HG03439 (cell line): ENCODE measurements around the gene NAXD.

ENCODE experiments used
- ATAC-seq: cut with Tn5 transposase; IDR thresholded peaks from one replicate; pipeline ENCODE4 v1.9.1; 2021; ENCODE audit warnings: mild to moderate bottlenecking, moderate library complexity; ENCODE audit not compliant: unreplicated experiment

NAXD gene

DNA sequence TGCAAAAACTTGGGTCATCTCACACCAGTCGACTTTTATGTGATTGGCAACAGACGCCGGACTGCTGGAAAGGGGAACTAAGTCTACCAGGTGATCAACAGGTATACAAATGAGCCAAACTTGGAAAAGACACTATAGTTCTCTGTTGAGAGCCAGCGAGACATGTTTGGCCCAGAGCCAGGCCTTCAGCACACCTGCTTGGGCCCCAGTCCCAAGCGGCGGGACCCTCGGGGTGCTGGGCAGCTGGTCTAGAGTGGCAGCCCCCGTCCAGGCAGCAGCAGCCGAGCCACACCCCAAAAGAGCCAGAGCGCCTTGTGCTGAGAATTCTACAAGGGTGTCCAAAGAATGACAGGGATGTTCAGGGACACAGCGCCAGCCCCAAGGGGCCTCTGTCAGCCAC, 28.0 kb downstream of the NAXD start:
- ATAC-seq: no peak

DNA sequence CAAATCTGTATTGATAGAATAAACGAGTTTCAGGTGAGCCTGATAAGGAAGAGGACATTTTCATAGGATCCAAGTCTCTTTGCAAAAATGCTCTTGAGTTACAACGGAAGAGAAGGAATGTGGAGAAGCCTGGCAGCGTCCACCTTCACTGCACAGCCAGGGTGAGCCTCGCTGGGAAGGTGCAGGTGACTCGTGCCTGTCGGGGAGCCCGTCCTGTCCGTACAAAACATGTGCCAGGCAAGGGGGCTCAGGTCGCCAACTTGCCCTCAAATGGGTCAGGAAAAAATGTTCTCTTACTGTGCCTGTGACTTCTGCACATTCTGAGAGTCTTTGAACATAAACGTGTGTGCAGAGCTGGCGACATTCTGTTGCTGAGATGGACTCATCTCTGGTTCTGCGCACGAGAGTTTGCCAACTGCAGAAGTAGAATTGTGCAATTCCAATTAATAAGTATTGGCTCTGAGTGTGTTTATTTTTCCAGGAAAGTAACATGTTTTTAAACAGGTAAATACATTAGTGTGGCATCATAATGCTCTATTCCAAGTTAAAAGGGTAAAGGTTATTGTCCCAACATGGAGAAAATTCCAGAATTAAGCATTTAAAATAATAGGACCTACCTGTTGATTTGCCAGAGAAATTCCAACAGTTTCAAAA, 28.6 kb downstream of the NAXD start:
- ATAC-seq: no peak

DNA sequence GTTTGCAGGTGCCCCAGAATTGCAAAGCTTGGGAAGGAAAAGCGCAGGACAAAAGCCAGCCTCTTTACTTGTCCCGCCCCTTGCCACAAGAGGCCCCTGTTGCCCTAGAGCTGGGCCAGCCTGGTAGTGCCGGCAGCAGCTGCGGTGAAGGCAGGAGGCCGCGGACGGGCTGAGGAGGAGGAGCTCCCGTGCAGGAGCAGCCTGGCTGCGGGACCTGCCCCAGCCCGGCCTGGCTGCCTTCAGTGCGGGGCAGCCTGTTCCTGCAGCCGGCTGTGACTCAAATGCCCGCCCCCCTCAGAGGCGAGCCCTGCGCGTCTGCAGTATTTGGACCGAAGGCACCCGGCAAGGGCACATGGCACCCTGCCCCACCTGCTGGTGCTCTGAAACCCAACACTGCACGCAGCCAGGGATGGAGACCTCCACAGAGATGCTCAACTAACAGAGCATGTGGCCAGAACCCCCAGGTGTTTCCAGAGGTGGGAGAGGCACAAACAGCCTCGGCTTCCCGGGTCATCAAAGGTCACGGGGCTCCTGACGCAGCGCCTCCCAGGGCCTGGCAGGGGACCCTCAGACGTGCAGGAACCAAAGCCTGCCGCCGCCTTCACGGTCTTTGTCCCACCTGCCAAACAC, 29.7 kb downstream of the NAXD start:
- ATAC-seq: peak; percentile 46

DNA sequence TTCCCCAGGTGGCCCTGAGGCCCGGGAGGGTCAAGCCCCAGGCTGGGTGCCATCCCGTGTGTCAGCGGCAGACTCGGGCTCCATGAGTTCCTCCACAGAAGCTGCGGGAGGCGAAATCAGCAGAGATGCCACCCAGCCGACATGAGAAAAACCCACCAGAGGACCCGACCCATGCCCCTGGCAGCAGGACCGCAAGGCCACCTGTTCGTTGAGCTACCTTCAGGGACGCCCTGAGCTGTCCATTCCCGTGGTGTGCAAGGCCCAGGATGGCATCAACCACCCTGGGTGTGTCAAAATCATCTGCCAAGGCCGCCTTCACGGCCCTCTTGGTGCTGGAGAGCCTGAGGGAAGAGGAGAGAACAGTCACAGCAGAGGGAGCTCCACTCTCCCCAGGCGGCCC, 30.4 kb downstream of the NAXD start:
- no peak for ATAC-seq

DNA sequence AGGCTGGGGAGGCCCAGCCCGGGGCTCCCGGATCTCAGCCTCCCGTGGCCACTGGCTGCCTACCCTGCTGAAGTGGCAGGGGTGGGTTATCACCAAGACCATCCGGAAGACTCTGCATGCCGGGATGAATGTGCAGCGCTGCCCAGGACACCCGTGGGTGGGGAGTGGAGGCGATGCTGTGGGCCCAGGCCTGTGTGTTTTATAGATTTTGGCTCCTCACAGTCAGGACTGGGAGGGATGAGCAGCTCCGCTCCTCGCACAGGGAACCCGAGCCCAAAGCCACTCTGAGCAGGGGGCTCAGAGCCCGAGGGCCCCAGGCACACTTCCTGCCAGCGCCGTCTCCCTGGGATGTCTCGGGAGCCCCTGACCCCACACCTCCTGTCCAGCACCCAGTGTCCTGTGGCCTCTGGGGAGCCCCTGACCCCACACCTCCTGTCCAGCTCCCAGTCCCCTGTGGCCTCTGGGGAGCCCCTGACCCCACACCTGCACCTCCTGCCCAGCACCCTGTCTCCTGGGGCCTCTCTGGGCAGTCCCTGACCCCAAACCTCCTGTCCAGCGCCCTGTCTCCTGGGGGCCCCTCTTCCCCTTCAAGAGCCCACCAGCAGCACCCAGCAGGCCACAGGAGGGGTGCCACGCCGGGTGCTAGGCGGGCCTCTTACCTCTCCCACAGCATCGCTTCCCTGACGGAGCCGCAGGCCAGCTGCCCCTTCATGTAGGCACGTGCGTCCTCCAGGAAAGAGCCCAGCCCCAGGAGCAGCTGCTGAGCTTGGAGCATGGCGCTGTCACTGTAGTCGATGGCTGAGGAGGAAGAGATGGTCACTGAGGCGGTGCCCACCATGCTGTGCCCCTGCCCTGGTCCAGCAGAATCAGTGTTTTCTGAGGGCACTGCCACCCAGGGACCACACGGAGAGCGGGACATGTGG, 31.4 kb downstream of the NAXD start:
- no peak for ATAC-seq

DNA sequence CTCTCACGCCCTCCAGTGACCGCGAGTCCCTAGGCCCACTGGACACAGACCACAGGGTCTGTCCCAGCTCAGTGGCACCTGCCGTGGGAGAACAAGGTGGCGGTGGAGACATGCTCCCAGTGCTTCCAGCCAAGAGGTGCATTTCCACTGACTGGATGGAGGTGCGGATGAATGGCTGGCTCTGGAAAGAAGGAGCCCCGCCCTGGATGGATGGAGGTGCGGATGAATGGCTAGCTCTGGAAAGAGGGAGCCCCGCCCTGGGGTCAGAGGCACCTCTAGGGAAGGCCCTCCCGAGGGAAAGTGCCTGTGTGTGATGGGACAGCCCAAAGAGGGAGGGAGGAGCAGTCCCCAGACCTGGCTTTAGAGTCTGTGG, 32.0 kb downstream of the NAXD start:
- ATAC-seq: no peak

DNA sequence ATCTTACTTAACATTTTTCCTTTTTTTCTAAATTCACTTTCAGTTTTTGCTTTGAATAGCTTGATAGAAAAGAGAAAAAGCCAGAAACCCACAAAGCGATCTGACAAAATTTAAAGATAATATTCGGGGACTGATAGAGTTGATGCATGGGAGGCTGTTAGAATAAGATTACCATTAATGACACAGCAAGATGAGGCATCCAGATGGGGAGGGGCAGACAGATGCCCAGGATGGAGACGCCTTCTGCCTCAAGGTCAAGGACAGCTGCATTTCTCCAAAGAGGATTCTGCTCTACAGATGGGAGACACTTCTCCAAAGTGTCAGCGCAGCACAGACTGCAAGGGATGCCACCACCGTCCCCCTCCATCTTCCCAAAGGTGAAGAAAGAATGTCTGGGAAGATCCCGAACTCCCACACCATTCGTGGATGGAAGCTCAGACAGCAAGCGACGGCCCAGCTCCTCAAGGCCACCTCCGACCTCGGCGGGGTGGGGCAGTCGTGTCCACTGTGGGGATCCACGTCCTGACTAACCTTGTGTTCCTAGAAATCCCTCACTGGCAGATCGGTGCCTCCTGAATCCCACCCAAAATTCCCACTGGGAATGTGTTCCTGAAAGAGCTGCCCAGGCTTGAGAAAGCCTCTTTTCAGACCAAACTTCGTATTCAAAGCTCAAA, 32.9 kb downstream of the NAXD start:
- ATAC-seq: no peak

DNA sequence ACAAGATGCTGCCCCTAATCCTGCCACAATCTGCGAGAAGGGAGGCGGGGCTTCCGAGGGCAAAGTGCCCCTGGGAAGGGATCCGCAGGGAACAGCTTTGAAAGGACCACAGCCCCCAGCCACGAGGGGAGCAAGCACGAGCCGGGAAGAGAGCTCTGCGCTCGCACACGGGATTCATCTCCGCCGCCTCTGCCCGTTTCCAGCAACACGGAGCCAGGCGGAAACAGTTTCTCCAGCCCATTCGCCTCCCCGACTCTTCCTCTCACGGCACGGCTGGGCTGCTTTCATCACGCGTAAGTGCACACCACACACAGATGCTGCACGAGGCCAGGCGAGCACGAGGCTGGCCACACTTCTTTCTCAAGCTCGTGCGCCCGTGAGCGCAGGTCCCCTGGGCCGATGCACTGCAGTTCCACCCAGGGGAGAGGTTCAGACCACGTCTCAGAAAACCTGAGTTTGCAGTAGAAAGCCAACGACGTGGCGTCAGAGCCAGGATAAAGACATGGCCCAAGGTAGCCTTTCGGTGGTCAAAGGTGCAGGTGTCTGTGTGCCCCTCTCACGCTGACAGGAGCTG, 33.6 kb downstream of the NAXD start:
- ATAC-seq: no peak

DNA sequence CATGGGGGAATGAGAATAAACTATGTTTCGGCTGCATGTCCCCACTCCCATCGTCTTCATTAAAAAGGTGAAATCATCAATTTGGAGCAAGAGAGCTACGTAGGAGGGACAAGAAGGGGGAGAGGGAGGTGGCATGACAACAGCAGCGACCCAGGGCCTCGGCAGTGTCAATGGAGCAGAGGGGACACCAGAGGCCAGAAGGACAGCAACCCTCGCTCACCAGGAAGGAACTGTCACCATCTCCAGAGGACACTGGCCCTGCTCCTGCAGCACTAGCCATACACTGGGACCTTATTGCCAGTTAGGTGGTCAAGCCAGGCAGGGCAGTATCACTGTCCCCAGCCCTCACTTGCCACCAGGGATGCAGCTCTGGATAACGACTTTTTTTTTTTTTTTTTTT, 34.2 kb downstream of the NAXD start:
- ATAC-seq: no peak

DNA sequence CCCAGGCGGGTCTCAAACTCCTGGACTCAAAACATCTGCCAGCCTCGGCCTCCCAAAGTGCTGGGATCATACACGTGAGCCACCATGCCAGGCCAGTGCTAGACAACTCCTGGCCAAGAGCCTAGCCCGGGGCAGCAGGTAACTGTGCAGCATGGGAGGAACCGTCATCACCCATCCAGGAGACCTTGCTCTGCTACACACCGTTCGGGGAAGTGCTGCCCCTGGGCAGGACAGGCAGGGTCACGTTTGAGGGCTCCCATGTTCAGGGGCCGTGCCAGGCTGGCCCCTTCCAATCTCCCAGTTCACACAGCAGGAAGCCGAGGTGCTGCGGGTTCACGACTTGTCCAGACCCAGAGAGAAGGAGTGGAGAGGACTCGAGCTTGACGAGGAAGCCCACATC, 35.1 kb downstream of the NAXD start:
- no peak for ATAC-seq

DNA sequence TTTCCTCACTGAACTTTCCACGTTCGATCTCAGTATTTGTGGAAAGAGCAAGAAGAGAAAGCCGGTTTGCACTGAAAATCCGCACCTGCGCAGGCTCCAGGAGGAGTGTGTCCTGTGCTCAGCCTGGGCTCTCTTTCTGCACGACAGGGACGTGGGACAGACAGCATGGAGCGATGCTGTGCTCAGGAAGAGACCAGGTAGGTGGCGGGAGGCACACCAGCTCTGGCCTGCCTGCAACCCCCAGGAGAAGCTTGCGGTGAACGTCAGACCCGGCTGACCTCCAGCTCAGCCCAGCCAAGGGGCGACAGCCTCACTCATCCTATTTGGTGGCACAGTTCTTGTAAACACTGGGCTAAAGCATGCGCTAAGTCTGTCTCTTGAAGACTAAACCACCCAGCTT, 35.9 kb downstream of the NAXD start:
- ATAC-seq: no peak

DNA sequence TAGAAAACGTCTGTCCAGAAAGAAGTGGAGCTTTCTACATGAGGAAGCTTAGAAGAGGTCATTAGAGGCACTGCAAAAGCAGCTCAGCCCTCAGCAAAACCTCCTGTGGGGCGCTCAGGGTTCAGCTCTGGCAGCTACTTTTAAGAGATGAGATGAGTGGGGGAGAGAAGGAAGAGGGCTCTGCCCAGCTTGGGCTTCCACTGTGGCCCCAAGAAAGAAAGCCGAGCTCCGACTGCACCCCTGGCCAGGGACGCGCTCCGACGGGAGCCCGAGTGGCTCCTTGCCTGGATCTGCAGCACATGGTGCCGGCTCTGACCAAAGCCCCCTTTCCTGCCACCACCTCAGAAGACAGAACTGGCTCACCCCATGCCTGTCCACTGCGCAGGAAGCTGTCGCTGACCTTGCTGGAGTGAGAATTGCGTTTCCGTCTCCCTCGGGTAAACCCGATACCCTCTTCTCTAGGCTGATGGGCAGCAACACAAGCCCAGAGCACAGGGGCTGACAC, 36.4 kb downstream of the NAXD start:
- no peak for ATAC-seq

DNA sequence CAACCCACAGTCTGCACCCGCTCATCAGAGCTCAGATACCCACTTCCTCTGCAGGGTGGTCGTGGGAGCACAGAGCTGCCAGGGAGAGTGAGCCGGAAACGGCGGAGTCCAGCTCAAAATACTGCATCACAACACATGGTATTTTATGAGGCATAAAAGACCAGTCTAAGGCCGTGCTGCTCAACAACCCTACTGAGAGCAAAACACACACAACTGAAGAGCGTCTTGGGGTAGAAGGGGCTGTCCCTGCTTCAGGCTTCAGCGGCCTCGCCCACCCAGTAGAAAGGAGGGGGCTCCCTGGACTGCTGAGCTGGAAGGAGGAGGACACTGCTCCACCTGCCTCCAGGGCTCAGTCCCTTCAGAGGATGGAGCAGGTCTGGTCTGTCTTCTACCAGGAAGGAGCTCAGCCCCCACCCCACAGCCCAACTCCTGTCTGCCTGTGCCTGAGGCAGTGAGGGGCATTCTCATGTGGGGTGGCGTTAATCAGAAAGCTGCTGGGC, 36.9 kb downstream of the NAXD start:
- no peak for ATAC-seq

DNA sequence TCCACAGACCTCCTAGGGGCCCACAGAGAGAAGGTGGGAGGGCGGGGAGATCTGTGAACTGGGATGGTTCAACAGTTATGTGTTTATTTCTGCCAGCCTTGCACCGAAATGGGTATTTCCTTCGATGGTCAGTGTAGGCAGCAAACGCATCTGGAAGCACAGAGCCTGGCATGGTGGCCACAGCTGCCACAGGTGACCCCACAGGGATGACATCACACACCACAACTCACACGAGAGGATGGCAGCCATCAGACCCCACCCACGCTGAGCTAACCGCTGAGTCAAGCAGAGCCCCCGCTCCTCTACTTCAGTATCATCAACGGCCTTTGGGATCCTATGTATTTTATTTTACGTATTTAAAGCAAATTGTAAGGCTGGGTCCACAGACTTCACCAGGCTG, 37.4 kb downstream of the NAXD start:
- ATAC-seq: no peak

DNA sequence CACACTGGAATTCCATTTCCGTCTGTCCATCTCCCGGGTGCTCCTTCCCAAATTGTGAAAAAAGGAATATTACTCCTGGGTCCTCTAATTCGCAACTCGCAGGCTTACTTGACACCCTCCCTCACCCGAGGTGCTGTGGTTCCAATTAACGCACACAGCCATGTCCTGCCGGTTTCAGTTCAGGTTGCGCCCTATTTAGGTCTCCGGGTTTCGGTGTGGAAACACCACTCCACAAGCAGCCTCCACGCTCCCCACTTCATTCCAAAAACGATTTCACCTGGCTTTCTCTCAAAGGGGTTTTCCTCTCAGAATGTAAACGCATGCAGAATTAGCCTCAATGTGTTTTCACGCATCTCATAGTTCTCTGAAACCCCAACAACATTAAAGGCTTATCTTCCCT, 37.9 kb downstream of the NAXD start:
- ATAC-seq: no peak

DNA sequence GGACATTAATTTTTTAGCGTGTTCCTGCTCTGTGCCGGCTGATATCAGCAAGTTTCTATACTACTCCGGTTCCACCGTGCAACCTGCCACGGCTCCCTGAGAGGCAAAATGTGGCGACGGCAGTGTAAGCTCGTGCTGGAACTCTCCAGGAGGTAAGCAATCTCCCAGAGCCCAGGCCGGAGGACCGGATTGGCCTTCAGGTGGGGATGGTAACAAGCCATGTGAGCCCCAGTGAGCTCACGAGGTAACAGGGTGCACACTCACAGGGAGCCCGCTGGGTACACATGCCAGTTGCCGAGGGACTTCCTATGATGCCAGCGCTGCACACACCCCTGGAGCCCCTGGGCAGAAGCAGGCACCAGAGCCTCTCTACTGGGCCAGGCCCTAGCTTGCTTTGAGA, 38.5 kb downstream of the NAXD start:
- no peak for ATAC-seq

DNA sequence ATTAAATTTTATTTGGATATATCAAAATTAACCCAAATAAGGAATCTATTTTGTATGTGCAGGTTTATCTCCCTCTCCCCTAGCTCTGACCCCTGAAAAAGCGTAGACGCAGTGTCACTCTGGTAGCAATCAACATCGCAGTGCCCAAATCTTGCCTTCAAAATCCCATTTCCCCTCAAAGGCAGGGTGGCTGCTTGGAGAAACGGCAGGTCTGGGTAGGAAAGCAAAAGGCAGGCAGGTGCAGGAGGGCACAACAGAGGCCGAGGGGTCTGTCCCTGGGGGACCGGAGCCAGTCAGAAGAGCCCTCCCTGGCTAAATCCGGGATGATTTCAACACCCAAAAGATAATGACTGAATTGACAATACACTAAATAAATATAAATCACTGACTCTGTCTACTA, 41.9 kb downstream of the NAXD start:
- no peak for ATAC-seq

DNA sequence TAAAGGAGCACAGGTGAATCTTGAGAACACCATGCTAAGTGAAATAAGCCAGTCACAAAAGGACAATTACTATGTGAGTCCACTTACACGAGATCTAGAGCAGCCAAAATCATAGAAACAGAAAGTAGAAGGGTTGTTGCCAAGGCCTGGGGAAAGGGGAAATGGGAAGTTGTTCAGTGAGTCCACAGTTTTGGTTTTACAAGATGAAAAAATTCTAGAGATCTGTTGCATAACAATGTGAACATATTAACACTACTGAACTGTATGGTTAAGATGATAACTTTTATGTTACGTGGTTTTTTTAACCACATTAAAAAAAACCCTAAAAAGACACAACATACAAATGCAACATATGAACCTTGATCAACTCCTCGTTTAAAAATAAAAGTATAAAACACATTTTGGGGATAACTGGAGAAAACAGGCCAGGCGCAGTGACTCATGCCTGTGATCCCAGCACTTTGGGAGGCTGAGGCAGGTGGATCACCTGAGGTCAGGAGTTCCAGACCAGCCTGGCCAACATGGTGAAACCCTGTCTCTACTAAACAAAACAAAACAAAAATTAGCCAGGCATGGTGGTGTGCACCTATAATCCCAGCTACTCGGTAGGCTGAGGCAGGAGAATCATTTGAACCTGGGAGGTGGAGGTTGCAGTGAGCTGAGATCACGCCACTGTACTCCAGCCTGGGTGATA, 43.0 kb downstream of the NAXD start:
- peak; percentile 90 for ATAC-seq

DNA sequence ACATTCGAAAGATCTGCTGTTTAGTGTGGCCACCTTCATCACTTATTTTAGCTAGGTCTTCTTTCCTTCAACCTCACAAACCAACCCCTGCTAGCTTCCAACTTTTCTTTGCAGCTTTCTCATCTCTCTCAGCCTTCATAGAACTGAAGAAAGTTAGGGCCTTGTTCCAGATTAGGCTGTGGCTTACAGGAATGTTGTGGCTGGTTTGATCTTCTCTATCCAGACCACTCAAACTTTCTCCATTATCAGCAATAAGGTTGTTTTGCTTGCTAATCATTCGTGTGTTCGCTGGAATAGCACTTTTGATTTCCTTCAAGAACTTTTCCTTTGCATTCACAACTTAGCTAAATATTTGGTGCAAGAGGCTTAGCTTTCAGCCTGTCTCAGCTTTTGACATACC, 45.9 kb downstream of the NAXD start:
- no peak for ATAC-seq

DNA sequence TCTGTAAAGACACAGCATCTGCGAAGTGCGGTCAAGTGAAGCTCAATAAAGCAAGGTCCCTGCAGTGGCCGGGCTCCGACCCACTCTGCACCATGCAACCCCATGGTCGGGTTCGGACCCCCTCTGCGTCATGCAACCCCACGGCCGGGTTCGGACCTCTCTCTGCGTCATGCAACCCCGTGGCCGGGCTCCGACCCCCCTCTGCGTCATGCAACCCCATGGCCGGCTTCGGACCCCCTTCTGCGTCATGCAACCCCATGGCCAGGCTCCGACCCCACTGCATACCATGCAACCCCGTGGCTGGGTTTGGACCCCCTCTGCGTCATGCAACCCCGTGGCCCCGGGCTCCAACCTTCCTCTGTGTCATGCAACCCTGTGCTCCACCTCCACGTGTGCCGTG, 46.7 kb downstream of the NAXD start:
- ATAC-seq: no peak
